H1 (cell line): Measurements from ENCODE around the gene HBEGF. TPM values are rescaled to one million over a fixed set of nuclear protein-coding genes. Genes with fewer than 3 reads are reported as not detected.

Source experiments
- BRCA1 ChIP-seq: IDR thresholded peaks from 2 replicates; pipeline ENCODE4 v1.6.1; 2012; ENCODE audit warnings: low read depth, low read length, improper control_type of control experiment
- CHD1 ChIP-seq: IDR thresholded peaks from 2 replicates; pipeline ENCODE4 v1.6.1; 2012; ENCODE audit warnings: low read depth, low read length, improper control_type of control experiment
- polyA plus RNA-seq, 7 experiments: library from polyadenylated mRNA; depleted of rRNA in 3 of 7; stranded (reverse) in 5 of 7; unstranded in 2 of 7; fragments of >200 nt in 5 of 7; fragments of 200-250 nt in 2 of 7; gene quantifications; 1 replicate in 5 of 7; 2 replicates in 1 of 7; 4 replicates in 1 of 7; pipeline versions ENCODE4 v1.2.1 to v1.2.3, GENCODE V29; 2011 to 2013; ENCODE audit warnings: missing spikeins in 2 of 7, mixed read lengths in 2 of 7
- total RNA-seq: library from RNA; stranded (reverse); fragmentation: NEBNext Ultra II Directional; extraction: Animal tissue kit (Norgen Biotek cat#: 25700); gene quantifications from 2 replicates; pipeline ENCODE4 v1.2.1, GENCODE V29; 2021
- TF ChIP-seq, protein P1 (sequence below): fragments of 300-600 bp; sonication (generic); IDR thresholded peaks from 2 replicates; pipeline ENCODE4 v1.7.1; 2012; ENCODE audit warnings: low read length, moderate library complexity, mild to moderate bottlenecking, inconsistent platforms; ENCODE audit not compliant: insufficient replicate concordance

HBEGF gene
- total and polyA plus RNA-seq, 2 of the 8 experiments (the other 6 are each of a cell fraction or from before 2014, with no cell fraction given): 2.4 to 2.5 TPM

- TF ChIP-seq, protein P1, sequence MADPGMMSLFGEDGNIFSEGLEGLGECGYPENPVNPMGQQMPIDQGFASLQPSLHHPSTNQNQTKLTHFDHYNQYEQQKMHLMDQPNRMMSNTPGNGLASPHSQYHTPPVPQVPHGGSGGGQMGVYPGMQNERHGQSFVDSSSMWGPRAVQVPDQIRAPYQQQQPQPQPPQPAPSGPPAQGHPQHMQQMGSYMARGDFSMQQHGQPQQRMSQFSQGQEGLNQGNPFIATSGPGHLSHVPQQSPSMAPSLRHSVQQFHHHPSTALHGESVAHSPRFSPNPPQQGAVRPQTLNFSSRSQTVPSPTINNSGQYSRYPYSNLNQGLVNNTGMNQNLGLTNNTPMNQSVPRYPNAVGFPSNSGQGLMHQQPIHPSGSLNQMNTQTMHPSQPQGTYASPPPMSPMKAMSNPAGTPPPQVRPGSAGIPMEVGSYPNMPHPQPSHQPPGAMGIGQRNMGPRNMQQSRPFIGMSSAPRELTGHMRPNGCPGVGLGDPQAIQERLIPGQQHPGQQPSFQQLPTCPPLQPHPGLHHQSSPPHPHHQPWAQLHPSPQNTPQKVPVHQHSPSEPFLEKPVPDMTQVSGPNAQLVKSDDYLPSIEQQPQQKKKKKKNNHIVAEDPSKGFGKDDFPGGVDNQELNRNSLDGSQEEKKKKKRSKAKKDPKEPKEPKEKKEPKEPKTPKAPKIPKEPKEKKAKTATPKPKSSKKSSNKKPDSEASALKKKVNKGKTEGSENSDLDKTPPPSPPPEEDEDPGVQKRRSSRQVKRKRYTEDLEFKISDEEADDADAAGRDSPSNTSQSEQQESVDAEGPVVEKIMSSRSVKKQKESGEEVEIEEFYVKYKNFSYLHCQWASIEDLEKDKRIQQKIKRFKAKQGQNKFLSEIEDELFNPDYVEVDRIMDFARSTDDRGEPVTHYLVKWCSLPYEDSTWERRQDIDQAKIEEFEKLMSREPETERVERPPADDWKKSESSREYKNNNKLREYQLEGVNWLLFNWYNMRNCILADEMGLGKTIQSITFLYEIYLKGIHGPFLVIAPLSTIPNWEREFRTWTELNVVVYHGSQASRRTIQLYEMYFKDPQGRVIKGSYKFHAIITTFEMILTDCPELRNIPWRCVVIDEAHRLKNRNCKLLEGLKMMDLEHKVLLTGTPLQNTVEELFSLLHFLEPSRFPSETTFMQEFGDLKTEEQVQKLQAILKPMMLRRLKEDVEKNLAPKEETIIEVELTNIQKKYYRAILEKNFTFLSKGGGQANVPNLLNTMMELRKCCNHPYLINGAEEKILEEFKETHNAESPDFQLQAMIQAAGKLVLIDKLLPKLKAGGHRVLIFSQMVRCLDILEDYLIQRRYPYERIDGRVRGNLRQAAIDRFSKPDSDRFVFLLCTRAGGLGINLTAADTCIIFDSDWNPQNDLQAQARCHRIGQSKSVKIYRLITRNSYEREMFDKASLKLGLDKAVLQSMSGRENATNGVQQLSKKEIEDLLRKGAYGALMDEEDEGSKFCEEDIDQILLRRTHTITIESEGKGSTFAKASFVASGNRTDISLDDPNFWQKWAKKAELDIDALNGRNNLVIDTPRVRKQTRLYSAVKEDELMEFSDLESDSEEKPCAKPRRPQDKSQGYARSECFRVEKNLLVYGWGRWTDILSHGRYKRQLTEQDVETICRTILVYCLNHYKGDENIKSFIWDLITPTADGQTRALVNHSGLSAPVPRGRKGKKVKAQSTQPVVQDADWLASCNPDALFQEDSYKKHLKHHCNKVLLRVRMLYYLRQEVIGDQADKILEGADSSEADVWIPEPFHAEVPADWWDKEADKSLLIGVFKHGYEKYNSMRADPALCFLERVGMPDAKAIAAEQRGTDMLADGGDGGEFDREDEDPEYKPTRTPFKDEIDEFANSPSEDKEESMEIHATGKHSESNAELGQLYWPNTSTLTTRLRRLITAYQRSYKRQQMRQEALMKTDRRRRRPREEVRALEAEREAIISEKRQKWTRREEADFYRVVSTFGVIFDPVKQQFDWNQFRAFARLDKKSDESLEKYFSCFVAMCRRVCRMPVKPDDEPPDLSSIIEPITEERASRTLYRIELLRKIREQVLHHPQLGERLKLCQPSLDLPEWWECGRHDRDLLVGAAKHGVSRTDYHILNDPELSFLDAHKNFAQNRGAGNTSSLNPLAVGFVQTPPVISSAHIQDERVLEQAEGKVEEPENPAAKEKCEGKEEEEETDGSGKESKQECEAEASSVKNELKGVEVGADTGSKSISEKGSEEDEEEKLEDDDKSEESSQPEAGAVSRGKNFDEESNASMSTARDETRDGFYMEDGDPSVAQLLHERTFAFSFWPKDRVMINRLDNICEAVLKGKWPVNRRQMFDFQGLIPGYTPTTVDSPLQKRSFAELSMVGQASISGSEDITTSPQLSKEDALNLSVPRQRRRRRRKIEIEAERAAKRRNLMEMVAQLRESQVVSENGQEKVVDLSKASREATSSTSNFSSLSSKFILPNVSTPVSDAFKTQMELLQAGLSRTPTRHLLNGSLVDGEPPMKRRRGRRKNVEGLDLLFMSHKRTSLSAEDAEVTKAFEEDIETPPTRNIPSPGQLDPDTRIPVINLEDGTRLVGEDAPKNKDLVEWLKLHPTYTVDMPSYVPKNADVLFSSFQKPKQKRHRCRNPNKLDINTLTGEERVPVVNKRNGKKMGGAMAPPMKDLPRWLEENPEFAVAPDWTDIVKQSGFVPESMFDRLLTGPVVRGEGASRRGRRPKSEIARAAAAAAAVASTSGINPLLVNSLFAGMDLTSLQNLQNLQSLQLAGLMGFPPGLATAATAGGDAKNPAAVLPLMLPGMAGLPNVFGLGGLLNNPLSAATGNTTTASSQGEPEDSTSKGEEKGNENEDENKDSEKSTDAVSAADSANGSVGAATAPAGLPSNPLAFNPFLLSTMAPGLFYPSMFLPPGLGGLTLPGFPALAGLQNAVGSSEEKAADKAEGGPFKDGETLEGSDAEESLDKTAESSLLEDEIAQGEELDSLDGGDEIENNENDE: no peak
- TF ChIP-seq CHD1 (no peak), BRCA1 (no peak)
Observed at GRCh38 chr5:140287801-140288521, 58.4 kb downstream of the HBEGF start (continued).
